Measurements from ENCODE around the gene GNG7. TPM values are rescaled to one million over a fixed set of nuclear protein-coding genes. Genes with fewer than 3 reads are reported as not detected.

The GNG7 gene
- total and polyA plus RNA-seq, 2 experiments from 2014 or later: 0.11 to 0.13 TPM

GRCh38 chr19:2517881-2518601, 184.5 kb downstream of the GNG7 start:
- Histone ChIP-seq H3K27me3 (replicated peaks; ENCODE audit: insufficient read depth) (no peaks in the 10 kb centered on the region), H2AFZ (no peak overlapping the region), H3K4me2 (ENCODE audit: unreplicated experiment) (no peak overlapping the region), H3K4me1 (ENCODE audit: insufficient read depth) (0 out of 2 replicates have a peak, but pooled peaks cover 7% of the 10 kb centered on the region), H3K9me3 (ENCODE audit: low read depth) (no peaks in the 10 kb centered on the region), H3K27ac (no peak overlapping the region), H3F3A (ENCODE audit: insufficient read depth) (peaks cover 3% of the 10 kb centered on the region), H3K79me2 (ENCODE audit: insufficient read depth) (no peaks in the 10 kb centered on the region), H3K4me3 (no peak overlapping the region), H3K9ac (no peak overlapping the region), H3K9me2 (ENCODE audit: insufficient read depth) (no peaks in the 10 kb centered on the region), H3K36me3 (ENCODE audit: low read depth) (no peaks in the 10 kb centered on the region), H4K20me1 (ENCODE audit: insufficient read depth) (no peaks in the 10 kb centered on the region)
- DNase-seq: no peak
- 63 to 67% methylated on average over 32 to 35 of the region's 35 CpGs for WGBS, 2 experiments (ENCODE audit: low coverage in 1 of 2, low lambda C conversion rate in 2 of 2, missing lambda C conversion rate in 2 of 2)
- no peak for TF ChIP-seq EZH2phosphoT487 (IDR thresholded peaks at IDR 0.05; ENCODE audit: insufficient read depth, low read depth)
- no peak for TF ChIP-seq EZH2 (IDR thresholded peaks at IDR 0.05; ENCODE audit: insufficient read depth, poor library complexity, severe bottlenecking)
- in situ Hi-C loops (cut with MboI): no loop called here

GRCh38 chr19:2516727-2517126, 185.8 kb downstream of the GNG7 start:
- DNase-seq: no peak
- H3K9me3 ChIP-seq (ENCODE audit: low read depth): no peaks in the 10 kb centered on the region
- H3K9ac ChIP-seq: no peak overlapping the region
- H2AFZ ChIP-seq: no peak overlapping the region
- no peaks in the 10 kb centered on the region for H3K79me2 ChIP-seq (ENCODE audit: insufficient read depth)
- H3K36me3 ChIP-seq (ENCODE audit: low read depth): no peaks in the 10 kb centered on the region
- H3F3A ChIP-seq (ENCODE audit: insufficient read depth): no peaks in the 10 kb centered on the region
- H3K4me2 ChIP-seq (ENCODE audit: unreplicated experiment): no peak overlapping the region
- no peaks in the 10 kb centered on the region for H3K9me2 ChIP-seq (ENCODE audit: insufficient read depth)
- no peak overlapping the region for H3K4me3 ChIP-seq
- H3K4me1 ChIP-seq (ENCODE audit: insufficient read depth): 0 out of 2 replicates have a peak, but pooled peaks cover under 1% of the 10 kb centered on the region
- in situ Hi-C loops (cut with MboI): no loop called here
- H3K27ac ChIP-seq: no peak overlapping the region
- H3K27me3 ChIP-seq (replicated peaks; ENCODE audit: insufficient read depth): no peaks in the 10 kb centered on the region
- WGBS, 2 experiments (ENCODE audit: low coverage in 1 of 2, low lambda C conversion rate in 2 of 2, missing lambda C conversion rate in 2 of 2): 82% methylated on average over 18 of the region's 18 CpGs
- H4K20me1 ChIP-seq (ENCODE audit: insufficient read depth): no peaks in the 10 kb centered on the region
- TF ChIP-seq EZH2phosphoT487 (IDR thresholded peaks at IDR 0.05; ENCODE audit: insufficient read depth, low read depth) (no peak), EZH2 (IDR thresholded peaks at IDR 0.05; ENCODE audit: insufficient read depth, poor library complexity, severe bottlenecking) (no peak)

GRCh38 chr19:2514981-2515518, 187.4 kb downstream of the GNG7 start:
- in situ Hi-C loops (cut with MboI): no loop called here

GRCh38 chr19:2512523-2513431, 189.7 kb downstream of the GNG7 start:
- 52 to 62% methylated on average over 38 to 39 of the region's 41 CpGs for WGBS, 2 experiments (ENCODE audit: low coverage in 1 of 2, low lambda C conversion rate in 2 of 2, missing lambda C conversion rate in 2 of 2)
- Histone ChIP-seq H3K4me3 (no peak overlapping the region), H3K27me3 (replicated peaks; ENCODE audit: insufficient read depth) (no peaks in the 10 kb centered on the region), H3K9ac (no peak overlapping the region), H3K36me3 (ENCODE audit: low read depth) (no peaks in the 10 kb centered on the region), H3K9me3 (ENCODE audit: low read depth) (no peaks in the 10 kb centered on the region), H2AFZ (no peak overlapping the region), H3K9me2 (ENCODE audit: insufficient read depth) (no peaks in the 10 kb centered on the region), H3K27ac (no peak overlapping the region), H3F3A (ENCODE audit: insufficient read depth) (no peaks in the 10 kb centered on the region), H3K79me2 (ENCODE audit: insufficient read depth) (no peaks in the 10 kb centered on the region), H3K4me1 (ENCODE audit: insufficient read depth) (no peaks in the 10 kb centered on the region), H3K4me2 (ENCODE audit: unreplicated experiment) (no peak overlapping the region), H4K20me1 (ENCODE audit: insufficient read depth) (no peaks in the 10 kb centered on the region)
- DNase-seq: no peak
- TF ChIP-seq EZH2phosphoT487 (IDR thresholded peaks at IDR 0.05; ENCODE audit: insufficient read depth, low read depth): no peak
- no peak for TF ChIP-seq EZH2 (IDR thresholded peaks at IDR 0.05; ENCODE audit: insufficient read depth, poor library complexity, severe bottlenecking)
- in situ Hi-C loops (cut with MboI): no loop called here

More at GRCh38 chr19:2514981-2515518, 187.4 kb downstream of the GNG7 start:
- Histone ChIP-seq H3K9me3 (ENCODE audit: low read depth) (no peaks in the 10 kb centered on the region), H3K9ac (no peak overlapping the region), H2AFZ (no peak overlapping the region), H3K9me2 (ENCODE audit: insufficient read depth) (no peaks in the 10 kb centered on the region), H3K36me3 (ENCODE audit: low read depth) (no peaks in the 10 kb centered on the region), H3K27me3 (replicated peaks; ENCODE audit: insufficient read depth) (no peaks in the 10 kb centered on the region), H3K4me1 (ENCODE audit: insufficient read depth) (no peaks in the 10 kb centered on the region), H3K4me2 (ENCODE audit: unreplicated experiment) (no peak overlapping the region), H4K20me1 (ENCODE audit: insufficient read depth) (no peaks in the 10 kb centered on the region), H3F3A (ENCODE audit: insufficient read depth) (no peaks in the 10 kb centered on the region), H3K27ac (no peak overlapping the region), H3K79me2 (ENCODE audit: insufficient read depth) (no peaks in the 10 kb centered on the region), H3K4me3 (no peak overlapping the region)
- DNase-seq: no peak
- WGBS, 2 experiments (ENCODE audit: low coverage in 1 of 2, low lambda C conversion rate in 2 of 2, missing lambda C conversion rate in 2 of 2): 90 to 94% methylated on average over 13 to 16 of the region's 16 CpGs
- no peak for TF ChIP-seq EZH2 (IDR thresholded peaks at IDR 0.05; ENCODE audit: insufficient read depth, poor library complexity, severe bottlenecking)
- no peak for TF ChIP-seq EZH2phosphoT487 (IDR thresholded peaks at IDR 0.05; ENCODE audit: insufficient read depth, low read depth)
